ENCODE measurements around the gene RAD9A.

RAD9A gene

GRCh38 chr11:67352546-67353316, 39.1 kb upstream of the RAD9A start:
- peaks cover 23% of the 10 kb centered on the region; the same call in 1 of the 2 replicates for H3K4me1 ChIP-seq (ENCODE audit: insufficient read depth, low read length)
- 33% methylated on average over 25 of the region's 25 CpGs for WGBS
- H3K27ac ChIP-seq (ENCODE audit: low read depth, low read length) = peak overlapping the region; percentile 89
- no peaks in the 10 kb centered on the region for H3K9me3 ChIP-seq (ENCODE audit: insufficient read depth, low read depth, low read length)
- no peaks in the 10 kb centered on the region for H3K36me3 ChIP-seq (ENCODE audit: insufficient read depth, low read length)
- peak overlapping the region; percentile 65 for H3K4me3 ChIP-seq (ENCODE audit: low read length)
- H3K27me3 ChIP-seq (ENCODE audit: insufficient read depth, low read length) = no peaks in the 10 kb centered on the region
- peak overlapping the region; percentile 67 for H3K9ac ChIP-seq (ENCODE audit: low read depth, low read length)

DNA sequence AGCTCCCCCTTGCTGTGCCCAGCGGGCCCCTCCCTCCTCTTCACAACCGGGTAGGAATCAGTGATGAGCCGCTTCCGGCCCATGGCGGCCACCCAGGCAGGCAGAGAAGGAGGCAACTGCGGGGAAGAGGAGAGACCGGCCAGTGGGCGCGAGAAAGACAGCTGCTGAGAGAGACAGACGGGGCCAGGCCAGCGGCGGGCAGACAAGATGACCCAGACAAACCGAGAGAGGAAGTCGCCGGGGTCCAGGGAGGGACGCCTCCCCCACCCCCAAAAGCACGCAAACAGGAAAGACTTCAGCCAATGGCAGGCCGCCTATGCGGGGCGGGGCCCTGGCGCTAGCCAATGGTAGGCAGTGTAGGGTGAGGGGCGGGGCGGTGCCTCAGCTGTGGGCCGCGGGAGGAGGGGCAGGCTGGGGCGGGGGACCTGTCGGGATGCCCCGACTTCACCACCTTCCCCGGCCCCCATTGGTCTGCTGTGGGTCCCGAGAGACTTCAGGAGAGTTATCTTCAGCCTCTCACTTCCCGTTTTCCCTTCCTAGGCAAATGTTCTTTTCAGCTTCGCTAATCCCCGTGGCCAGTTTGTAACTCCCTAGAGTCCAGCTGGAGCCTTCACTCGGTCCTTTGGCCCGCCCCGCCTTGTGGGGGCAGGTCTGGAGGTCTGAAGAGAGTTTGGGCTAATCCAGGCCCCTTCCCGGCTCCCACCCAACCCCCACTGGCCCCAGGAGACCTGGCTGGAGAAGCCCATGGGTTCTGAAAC, 38.3 kb upstream of the RAD9A start, which contains the start of gene POLD4:
TSS of gene POLD4 (minus strand) at position 230 of the 758 bp plus-strand sequence. CDS start at position 83, 147 bp downstream.
- Histone ChIP-seq H3K9me3 (ENCODE audit: insufficient read depth, low read depth, low read length) (no peaks in the 10 kb centered on the region), H3K36me3 (ENCODE audit: insufficient read depth, low read length) (no peaks in the 10 kb centered on the region), H3K4me3 (ENCODE audit: low read length) (peak within 1 kb of the TSS; percentile 65), H3K9ac (ENCODE audit: low read depth, low read length) (peak within 1 kb of the TSS; percentile 67), H3K27ac (ENCODE audit: low read depth, low read length) (peak within 1 kb of the TSS; percentile 89), H3K4me1 (ENCODE audit: insufficient read depth, low read length) (peaks cover 23% of the 10 kb centered on the region; the same call in 1 of the 2 replicates), H3K27me3 (ENCODE audit: insufficient read depth, low read length) (no peaks in the 10 kb centered on the region)
- WGBS = under 1% methylated on average over 37 of the region's 37 CpGs

DNA sequence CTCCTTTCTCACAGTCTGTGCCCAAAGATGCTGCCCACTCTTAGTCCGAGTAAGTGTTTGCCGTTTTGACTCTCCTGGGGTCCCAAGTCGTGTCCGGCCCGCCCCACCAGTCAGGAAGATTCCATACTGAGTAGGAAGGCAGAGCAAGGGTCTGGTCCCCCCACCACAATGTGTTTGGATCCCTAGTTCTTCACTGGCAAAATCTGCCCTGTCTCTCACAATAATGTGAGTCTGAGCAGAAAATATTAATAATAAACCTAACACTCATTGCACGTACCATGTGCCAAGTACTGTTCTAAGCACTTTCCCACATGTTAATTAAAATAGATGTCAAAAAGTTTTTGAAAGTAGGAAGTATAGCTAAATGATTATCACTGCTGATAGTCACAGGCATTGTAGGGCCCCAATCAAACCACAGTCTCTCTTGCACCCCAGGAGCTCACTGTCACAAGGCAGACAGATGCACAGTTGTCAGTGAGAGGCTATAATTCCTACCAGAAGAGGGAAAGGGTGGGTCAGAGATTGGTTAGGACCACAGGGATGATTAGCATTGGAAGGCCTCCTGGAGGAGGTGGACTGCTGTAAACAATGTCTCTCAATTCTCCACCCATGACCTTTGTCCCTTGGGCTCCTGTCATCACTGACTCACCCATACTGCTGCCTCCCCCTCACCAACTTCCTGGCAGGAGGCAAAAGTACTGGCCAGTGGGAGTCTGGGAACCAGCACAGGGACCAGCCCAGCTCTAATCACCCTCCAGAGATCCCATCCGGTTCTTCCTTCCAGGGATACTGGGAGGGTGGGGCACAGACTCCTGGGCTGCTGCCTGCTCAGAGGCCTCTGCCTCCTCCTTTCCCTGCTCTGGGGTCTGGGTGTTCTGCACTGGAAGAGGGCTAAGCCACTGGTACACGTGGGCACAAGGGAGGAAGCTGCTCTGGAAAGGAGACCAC, 37.4 kb upstream of the RAD9A start:
- 31% methylated on average over 7 of the region's 8 CpGs for WGBS
- Histone ChIP-seq H3K9ac (ENCODE audit: low read depth, low read length) (peak overlapping the region; percentile 27), H3K27ac (ENCODE audit: low read depth, low read length) (peak overlapping the region; percentile 82), H3K36me3 (ENCODE audit: insufficient read depth, low read length) (no peaks in the 10 kb centered on the region), H3K4me3 (ENCODE audit: low read length) (peak overlapping the region; percentile 65), H3K27me3 (ENCODE audit: insufficient read depth, low read length) (no peaks in the 10 kb centered on the region), H3K4me1 (ENCODE audit: insufficient read depth, low read length) (peaks cover 23% of the 10 kb centered on the region; the same call in 1 of the 2 replicates), H3K9me3 (ENCODE audit: insufficient read depth, low read depth, low read length) (no peaks in the 10 kb centered on the region)

DNA sequence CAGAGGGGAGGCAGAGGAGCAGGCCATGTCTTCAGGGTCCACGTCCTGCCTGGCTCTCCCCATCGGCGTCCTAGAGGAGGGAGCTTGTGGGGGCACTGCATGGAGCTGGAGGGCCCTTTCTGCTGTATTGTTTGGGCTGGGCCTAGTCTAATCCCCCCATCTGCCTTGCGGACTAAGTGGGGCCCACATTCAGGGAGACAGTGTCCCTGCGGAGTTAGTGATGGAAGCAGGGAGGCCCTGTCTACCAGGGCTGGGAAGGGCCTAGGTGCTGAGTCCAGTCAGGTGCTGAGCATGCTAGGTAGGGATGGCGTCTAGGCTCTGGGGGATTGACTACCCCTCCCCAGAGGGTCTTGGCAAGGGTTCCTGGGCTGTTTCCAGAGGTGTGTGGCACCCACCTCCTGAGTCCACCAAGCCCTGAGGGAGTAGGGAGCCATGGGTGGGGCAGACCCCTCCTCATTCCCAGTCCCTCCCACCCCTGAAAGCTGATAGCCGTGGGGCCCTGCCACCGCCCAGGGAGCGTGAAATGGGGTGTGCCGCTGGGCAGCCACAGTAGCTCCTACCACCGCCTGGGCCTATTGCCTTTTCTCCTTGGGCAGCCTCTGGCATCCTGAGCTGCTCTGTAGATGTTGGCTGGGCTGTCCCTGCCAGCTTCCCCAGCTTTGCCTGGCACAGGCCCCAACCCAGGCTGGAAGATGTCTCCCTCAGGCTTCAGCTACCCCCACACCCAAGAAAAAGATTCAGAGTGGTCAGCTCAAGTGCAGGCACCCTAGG, 36.6 kb upstream of the RAD9A start:
- H3K9ac ChIP-seq (ENCODE audit: low read depth, low read length) = no peak overlapping the region
- peaks cover 23% of the 10 kb centered on the region; the same call in 1 of the 2 replicates for H3K4me1 ChIP-seq (ENCODE audit: insufficient read depth, low read length)
- no peaks in the 10 kb centered on the region for H3K27me3 ChIP-seq (ENCODE audit: insufficient read depth, low read length)
- no peaks in the 10 kb centered on the region for H3K36me3 ChIP-seq (ENCODE audit: insufficient read depth, low read length)
- no peak overlapping the region for H3K4me3 ChIP-seq (ENCODE audit: low read length)
- WGBS = 91% methylated on average over 11 of the region's 11 CpGs
- H3K9me3 ChIP-seq (ENCODE audit: insufficient read depth, low read depth, low read length) = no peaks in the 10 kb centered on the region
- H3K27ac ChIP-seq (ENCODE audit: low read depth, low read length) = no peak overlapping the region; the same call in 1 of the 2 replicates

- H3K27ac ChIP-seq (ENCODE audit: low read depth, low read length) = no peak overlapping the region
- WGBS = 66% methylated on average over 3 of the region's 4 CpGs
- no peak overlapping the region for H3K9ac ChIP-seq (ENCODE audit: low read depth, low read length)
- H3K4me1 ChIP-seq (ENCODE audit: insufficient read depth, low read length) = peaks cover 23% of the 10 kb centered on the region; the same call in 1 of the 2 replicates
- no peaks in the 10 kb centered on the region for H3K27me3 ChIP-seq (ENCODE audit: insufficient read depth, low read length)
- H3K9me3 ChIP-seq (ENCODE audit: insufficient read depth, low read depth, low read length) = no peaks in the 10 kb centered on the region
- H3K36me3 ChIP-seq (ENCODE audit: insufficient read depth, low read length) = no peaks in the 10 kb centered on the region
- no peak overlapping the region for H3K4me3 ChIP-seq (ENCODE audit: low read length)
These were observed 35.9 kb upstream of the RAD9A start for GRCh38 chr11:67355794-67356386.

- Histone ChIP-seq H3K4me3 (ENCODE audit: low read length) (no peak overlapping the region), H3K9ac (ENCODE audit: low read depth, low read length) (no peak overlapping the region), H3K9me3 (ENCODE audit: insufficient read depth, low read depth, low read length) (no peaks in the 10 kb centered on the region), H3K4me1 (ENCODE audit: insufficient read depth, low read length) (peaks cover 23% of the 10 kb centered on the region; the same call in 1 of the 2 replicates), H3K27ac (ENCODE audit: low read depth, low read length) (no peak overlapping the region), H3K27me3 (ENCODE audit: insufficient read depth, low read length) (no peaks in the 10 kb centered on the region), H3K36me3 (ENCODE audit: insufficient read depth, low read length) (no peaks in the 10 kb centered on the region)
- WGBS = 42% methylated on average over 4 of the region's 4 CpGs
These were observed 35.4 kb upstream of the RAD9A start for GRCh38 chr11:67356387-67356863.

GRCh38 chr11:67356864-67357561, 34.8 kb upstream of the RAD9A start:
- no peaks in the 10 kb centered on the region for H3K9me3 ChIP-seq (ENCODE audit: insufficient read depth, low read depth, low read length)
- H3K4me1 ChIP-seq (ENCODE audit: insufficient read depth, low read length) = peaks cover 23% of the 10 kb centered on the region; the same call in 1 of the 2 replicates
- no peaks in the 10 kb centered on the region for H3K27me3 ChIP-seq (ENCODE audit: insufficient read depth, low read length)
- 10% methylated on average over 3 of the region's 3 CpGs for WGBS
- no peaks in the 10 kb centered on the region for H3K36me3 ChIP-seq (ENCODE audit: insufficient read depth, low read length)
- no peak overlapping the region for H3K27ac ChIP-seq (ENCODE audit: low read depth, low read length)
- no peak overlapping the region for H3K4me3 ChIP-seq (ENCODE audit: low read length)
- no peak overlapping the region; the same call in 1 of the 2 replicates for H3K9ac ChIP-seq (ENCODE audit: low read depth, low read length)

DNA sequence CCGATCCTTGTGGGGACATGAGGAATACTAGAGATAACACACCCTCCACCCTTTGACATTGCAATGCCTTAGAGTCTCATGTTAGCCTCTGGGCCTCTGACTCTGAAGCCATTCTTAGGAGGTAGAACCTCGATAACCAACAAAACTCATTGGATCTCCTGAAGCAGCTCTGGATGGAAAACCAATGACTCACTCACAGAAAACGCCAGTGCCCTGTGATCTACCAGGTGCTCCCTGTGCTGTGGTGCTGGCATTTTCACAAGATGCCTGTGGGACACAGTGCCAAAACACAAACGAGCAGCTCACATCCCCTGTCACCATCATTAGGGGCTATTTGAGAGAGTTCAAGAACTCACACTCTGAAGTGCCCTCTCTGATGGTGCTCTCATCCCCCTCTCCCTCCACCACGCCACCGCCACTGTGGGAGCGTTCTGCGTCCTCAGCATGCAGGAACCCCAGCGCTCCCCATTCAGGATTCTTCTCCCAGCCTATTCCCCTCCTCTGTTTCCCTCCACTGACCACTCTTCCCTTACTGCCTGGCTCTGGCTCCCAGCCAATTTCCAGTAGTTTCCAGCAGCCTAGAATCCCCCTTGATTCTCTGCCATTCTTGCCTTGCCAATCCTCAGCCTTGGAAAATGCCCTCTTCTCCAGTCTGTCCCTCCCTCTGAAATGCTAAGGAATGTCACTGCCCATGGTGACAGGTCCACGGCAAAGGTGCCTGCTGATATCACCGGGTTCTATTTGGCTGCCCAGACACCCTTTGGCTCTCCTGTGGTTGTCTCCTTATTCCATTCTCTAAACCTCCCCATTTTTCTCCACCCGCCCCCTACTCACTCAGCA, 33.7 kb upstream of the RAD9A start:
- WGBS = 85% methylated on average over 12 of the region's 12 CpGs
- Histone ChIP-seq H3K9ac (ENCODE audit: low read depth, low read length) (no peak overlapping the region), H3K9me3 (ENCODE audit: insufficient read depth, low read depth, low read length) (no peaks in the 10 kb centered on the region), H3K27me3 (ENCODE audit: insufficient read depth, low read length) (no peaks in the 10 kb centered on the region), H3K36me3 (ENCODE audit: insufficient read depth, low read length) (no peaks in the 10 kb centered on the region), H3K4me3 (ENCODE audit: low read length) (no peak overlapping the region), H3K4me1 (ENCODE audit: insufficient read depth, low read length) (peaks cover 19% of the 10 kb centered on the region; the same call in 1 of the 2 replicates), H3K27ac (ENCODE audit: low read depth, low read length) (no peak overlapping the region)

DNA sequence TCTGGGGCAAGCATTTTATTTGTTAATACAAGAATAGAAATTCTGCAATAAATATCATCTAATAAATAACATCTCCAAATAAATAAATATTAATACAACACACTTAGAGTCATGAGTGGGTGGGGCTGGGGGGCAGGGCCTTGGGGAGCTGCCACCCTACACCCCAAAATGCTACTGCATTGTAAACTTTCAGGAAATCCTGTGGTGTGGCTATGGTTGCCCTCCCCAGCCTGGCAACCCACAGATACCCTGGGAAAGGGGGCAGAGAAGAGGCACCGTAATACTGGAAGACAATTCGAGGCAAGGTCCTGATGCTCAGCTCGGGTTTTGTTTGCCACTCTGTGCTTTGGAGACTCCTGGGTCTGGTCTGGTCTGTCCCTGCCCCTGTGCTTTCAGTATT, 27.6 kb upstream of the RAD9A start:
- no peaks in the 10 kb centered on the region; the same call in none of the 2 replicates for H3K4me1 ChIP-seq (ENCODE audit: insufficient read depth, low read length)
- 89% methylated on average over 3 of the region's 3 CpGs for WGBS

More for the DNA sequence above, 27.6 kb upstream of the RAD9A start:
- peaks cover under 1% of the 10 kb centered on the region; the same call in 1 of the 2 replicates for H3K27me3 ChIP-seq (ENCODE audit: insufficient read depth, low read length)
- no peak overlapping the region for H3K4me3 ChIP-seq (ENCODE audit: low read length)
- H3K9me3 ChIP-seq (ENCODE audit: insufficient read depth, low read depth, low read length) = no peaks in the 10 kb centered on the region
- H3K9ac ChIP-seq (ENCODE audit: low read depth, low read length) = no peak overlapping the region
- H3K27ac ChIP-seq (ENCODE audit: low read depth, low read length) = no peak overlapping the region
- H3K36me3 ChIP-seq (ENCODE audit: insufficient read depth, low read length) = no peaks in the 10 kb centered on the region

Measured in HUES64 (cell line).